GM18520 (cell line): ENCODE measurements around the gene USP32.
"Not testable (repeated sequence)": the region's sequence is repeated elsewhere in the genome, so short reads cannot be mapped to it uniquely, and the experiment has no call there.

Experiments
- ATAC-seq: cut with Tn5 transposase; IDR thresholded peaks from one replicate; pipeline ENCODE4 v1.9.1; 2021; ENCODE audit not compliant: unreplicated experiment

The USP32 gene

GRCh38 chr17:60381958-60382357 is 10.0 kb downstream of the USP32 start:
- no peak for ATAC-seq

DNA sequence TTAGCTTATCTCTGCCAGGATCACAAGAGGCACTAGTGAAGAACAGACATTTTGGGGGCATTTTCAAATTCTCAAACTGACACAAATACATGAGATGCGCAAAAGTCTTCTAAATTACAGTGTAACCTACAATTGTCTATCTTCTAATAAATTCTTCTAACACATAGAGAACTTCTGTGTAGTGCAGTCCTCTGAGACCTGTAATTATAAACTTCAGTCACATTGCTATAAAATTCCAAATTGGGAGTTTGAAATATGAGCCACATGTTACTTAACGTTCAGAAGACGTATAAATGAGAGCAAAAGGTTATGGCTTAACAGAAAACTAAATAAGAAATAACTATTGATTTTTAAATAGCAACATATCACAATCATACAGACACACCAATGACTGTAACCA is 12.5 kb downstream of the USP32 start:
- ATAC-seq, result not testable (repeated sequence)

GRCh38 chr17:60378187-60378586 is 13.7 kb downstream of the USP32 start:
- not testable (repeated sequence) for ATAC-seq

- no peak for ATAC-seq
Measured at GRCh38 chr17:60372790-60373483, 19.0 kb downstream of the USP32 start.

- no peak for ATAC-seq
Measured at GRCh38 chr17:60371818-60372510, 20.0 kb downstream of the USP32 start.

GRCh38 chr17:60371416-60371815 is 20.5 kb downstream of the USP32 start:
- no peak for ATAC-seq

- no peak for ATAC-seq
Measured at GRCh38 chr17:60369727-60370126, 22.2 kb downstream of the USP32 start.

DNA sequence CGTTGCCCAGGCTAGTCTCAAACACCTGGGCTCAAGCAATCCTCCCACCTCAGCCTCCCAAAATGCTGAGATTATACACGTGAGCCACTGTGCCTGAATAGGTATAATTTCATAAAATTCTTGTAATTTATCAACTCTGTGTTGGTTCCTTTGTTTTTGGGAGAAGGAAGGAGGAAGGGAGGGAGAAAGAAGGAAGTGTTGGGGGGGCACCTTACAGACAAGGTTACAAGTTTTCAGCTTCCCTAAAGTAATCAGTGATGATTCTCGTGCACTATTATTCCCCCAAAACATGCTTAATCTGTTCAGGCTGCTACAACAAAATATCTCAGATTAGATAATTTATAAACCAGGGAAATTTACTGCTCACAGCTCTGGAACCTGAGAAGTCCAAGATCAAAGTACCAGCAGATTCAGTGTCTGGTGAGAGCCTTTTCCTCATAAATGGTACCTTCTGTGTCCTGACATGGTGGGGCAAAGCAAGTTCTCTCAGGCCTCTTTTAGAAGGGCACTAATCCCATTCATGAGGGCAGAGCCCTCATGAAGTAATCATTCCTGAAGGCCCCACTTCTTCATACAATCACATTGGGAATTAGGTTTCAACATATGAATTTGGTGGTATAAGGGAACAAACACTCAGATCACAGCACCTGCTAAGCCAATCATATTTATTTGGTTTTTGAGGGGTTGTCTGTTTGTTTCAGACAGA is 28.1 kb downstream of the USP32 start:
- ATAC-seq, result no peak

- ATAC-seq, result no peak
Measured at GRCh38 chr17:60362329-60362728, 29.6 kb downstream of the USP32 start.

GRCh38 chr17:60361889-60362288 is 30.0 kb downstream of the USP32 start:
- ATAC-seq, result no peak

DNA sequence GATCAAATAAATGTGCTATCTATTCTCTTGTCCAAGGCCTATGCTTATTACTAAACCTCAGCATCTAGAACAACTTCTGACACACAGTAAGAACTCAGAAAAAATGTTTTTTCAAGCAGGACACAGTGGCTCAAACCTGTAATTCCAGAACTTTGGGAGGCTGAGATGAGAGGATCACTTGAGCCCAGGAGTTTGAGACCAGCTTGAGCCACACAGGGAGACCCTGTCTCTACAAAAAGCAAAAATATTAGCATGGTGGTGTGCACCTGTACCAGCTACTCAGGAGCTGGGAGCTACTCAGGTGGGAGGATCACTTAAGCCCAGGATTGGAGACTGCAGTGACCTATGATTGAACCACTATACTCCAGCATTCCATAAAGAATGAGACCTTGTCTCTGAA is 32.5 kb downstream of the USP32 start:
- ATAC-seq, result no peak

DNA sequence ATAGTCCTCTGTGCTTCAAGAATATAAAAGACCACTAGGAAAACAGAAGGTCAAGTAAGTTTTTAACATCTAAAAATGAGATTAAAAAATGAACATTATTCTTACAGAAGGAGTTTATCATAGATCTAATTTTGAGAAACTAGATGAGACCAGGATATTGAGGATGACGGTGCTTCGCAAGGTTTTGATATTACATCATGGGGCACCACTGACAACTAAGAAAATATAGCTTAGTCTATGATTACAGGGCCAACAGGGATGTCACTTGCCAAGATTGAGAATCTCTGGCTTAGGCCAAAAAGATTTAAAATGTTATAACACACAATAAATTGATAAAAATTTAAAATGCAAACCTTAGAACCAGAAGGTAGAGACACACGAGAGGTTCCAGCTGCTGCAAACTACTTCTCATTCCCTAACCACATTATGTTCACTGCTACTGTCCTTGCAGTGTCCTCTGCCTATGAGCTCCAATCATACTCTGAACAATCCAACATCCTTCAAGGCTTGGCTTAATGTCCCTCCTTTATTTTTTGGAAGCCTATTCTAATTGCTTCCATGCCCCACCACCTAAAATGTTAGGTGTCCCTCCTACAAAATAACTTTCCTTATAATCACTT is 33.2 kb downstream of the USP32 start:
- ATAC-seq, result no peak

DNA sequence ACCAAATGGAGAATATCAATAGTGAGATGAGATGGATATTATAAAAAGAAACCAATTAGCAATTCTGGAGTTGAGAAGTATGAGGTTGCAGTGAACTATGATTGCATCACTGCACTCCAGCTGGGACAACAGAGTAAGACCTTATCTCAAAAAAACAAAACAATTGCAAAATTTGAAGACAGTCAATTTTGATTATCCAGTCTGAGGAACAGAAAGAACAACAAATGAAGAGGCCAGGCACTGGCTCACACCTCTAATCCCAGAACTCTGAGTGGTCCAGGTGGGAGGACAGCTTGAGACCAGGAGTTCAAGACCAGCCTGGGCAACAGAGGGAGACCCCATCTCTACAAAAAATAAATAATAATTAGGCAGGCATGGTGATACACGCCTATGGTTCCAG is 35.0 kb downstream of the USP32 start:
- ATAC-seq, result no peak

DNA sequence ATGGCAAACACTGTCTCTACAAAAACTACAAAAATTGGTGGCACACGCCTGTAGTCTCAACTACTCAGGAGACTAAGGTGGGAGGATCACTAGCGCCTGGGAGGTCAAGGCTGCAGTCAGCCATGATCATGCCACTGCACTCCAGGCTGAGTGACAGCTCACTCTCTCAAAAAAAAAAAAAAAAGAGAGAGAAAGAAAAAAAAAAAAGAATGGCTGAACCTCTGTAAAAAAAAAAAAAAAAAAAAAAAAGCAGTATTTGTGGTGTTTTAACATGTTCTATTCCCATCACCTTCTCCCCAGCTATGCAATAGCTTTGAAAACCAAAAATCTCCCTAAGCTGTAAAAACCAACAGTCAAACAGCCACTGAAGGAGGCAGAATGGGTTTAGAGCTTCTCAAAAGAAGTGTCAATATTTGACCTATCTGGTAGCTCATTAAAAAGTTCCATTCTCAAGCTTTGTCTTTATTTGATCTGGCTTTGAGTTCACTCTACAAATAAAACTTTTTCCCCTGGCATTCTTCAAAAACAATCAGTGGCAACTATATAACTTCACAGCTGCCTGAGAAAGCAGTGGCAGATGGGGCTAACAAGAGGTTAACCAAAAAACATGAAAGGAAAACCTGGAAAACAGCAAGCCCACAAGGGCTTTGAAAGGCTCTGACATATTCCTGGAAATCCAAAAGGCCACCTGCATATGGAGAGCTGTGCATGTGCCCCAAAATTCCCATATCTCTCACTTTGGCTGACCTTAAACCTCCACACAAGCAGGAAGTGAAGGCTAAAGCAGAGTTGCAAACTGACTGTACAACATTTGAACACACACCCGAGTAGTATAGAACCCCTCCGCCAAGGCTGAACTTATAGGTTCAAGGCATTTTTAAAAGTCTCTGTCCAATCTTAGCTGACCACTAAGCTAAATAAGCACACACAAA is 36.0 kb downstream of the USP32 start:
- no peak for ATAC-seq

DNA sequence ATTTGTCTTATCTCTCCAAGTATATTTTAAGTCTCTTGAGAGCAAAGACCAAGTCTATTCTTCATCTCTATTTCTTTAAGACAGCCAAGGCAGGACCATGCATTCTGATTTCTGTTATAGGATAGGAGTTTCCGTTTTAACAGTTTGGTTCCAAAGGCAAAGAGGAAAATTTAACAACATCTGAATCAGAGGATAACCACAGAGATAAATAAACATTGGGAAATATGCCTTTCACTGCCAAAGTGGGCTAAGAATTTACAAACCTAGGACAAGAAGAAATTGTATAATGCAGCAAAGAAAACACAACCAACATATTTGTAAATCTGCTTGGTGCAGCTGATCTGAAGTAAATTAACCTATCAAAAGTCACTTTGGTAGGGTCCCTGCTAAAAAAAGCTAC is 37.7 kb downstream of the USP32 start:
- no peak for ATAC-seq

DNA sequence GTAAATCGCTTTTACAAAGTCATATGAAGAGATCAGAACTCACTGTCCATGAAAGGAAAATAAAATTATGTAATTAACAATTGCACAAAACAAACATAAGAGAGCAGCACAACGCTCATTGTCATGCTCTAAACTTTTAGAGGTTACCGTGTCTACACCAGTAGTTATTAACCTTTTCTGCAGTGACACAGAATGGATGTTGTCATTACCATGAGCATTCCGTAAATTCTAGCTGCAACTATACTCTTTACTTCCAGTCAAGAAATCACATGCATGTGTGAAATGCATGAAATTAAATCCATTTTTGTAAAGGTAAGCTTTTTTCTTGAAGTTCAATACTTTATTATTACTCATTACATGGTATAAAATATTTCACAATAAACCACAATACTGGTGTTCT is 38.2 kb downstream of the USP32 start:
- ATAC-seq, result no peak

- ATAC-seq, result no peak
Measured at GRCh38 chr17:60352569-60352968, 39.4 kb downstream of the USP32 start.

DNA sequence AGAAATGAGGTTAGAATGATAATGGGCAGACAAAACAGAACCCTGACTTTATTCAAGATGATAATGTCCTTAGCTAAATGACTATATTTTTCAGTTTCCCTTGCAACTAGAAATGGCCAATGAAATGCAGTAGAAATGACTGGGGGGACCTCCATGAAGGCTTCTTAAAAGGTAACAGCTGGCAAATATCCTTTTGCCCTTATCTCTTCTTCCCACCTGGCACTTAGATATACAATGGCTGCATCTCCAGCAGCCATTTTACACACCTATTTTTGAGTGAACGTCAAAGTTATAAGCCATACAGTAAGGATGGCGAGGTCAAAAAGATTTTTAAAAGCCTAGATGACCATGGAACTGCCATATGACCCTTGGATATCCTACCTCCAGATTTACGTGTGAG is 39.9 kb downstream of the USP32 start:
- no peak for ATAC-seq

DNA sequence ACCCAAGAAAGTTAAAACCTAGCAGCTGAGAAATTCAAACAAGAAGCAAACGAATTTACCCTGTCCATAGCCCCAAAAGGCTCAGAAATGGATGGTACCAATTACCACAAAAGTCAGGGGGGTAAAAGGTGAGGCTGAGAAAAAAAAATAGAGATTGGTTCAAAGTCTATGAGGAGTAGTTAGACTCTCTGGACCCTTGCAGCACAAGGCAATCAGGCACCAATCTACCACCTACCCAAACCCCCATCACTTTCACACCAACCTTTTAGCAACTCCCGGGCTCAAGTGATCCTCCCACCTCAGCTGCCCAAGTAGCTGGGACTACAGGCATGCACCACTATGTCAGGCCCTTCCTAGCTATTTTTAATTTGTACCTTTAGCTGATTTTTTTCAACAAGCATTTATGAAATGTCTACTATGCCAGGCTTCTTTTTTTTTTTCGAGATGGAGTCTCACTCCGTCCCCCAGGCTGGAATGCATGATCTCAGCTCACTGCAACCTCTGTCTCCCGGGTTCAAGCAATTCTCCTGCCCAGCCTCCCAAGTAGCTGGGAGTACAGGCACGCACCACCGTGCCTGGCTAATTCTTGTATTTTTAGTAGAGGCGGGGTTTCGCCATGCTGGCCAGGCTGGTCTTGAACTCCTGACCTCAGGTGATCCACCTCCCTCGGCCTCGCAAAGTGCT is 40.8 kb downstream of the USP32 start:
- ATAC-seq, result no peak

GRCh38 chr17:60348616-60349015 is 43.3 kb downstream of the USP32 start:
- ATAC-seq, result no peak
